Ectodermal cell (in vitro differentiated cells): ENCODE results near the gene AGXT2.

Source experiments
- H3K27ac ChIP-seq: 2 replicates; pipeline ENCODE4 v1.7.0; 2013; ENCODE audit warnings: mild to moderate bottlenecking, low read depth, low read length; ENCODE audit not compliant: insufficient read depth, poor library complexity, severe bottlenecking
- H3K27me3 ChIP-seq: 2 replicates; pipeline ENCODE4 v1.7.0; 2013; ENCODE audit warnings: mild to moderate bottlenecking, low read length; ENCODE audit not compliant: insufficient read depth, control insufficient read depth, poor library complexity, severe bottlenecking
- H3K36me3 ChIP-seq: one replicate; pipeline ENCODE4 v1.7.0; 2013; ENCODE audit warnings: low read length; ENCODE audit not compliant: control insufficient read depth, insufficient read depth
- H3K4me1 ChIP-seq: one replicate; pipeline ENCODE4 v1.7.0; 2013; ENCODE audit warnings: low read length; ENCODE audit not compliant: control insufficient read depth, insufficient read depth
- H3K4me3 ChIP-seq: 2 replicates; pipeline ENCODE4 v1.7.0; 2013; ENCODE audit warnings: low read depth, low read length, control low read depth; ENCODE audit not compliant: insufficient read depth
- H3K9me3 ChIP-seq: 2 replicates; pipeline ENCODE4 v1.7.0; 2013; ENCODE audit warnings: mild to moderate bottlenecking, low read length, moderate library complexity; ENCODE audit not compliant: control insufficient read depth
- WGBS, 2 experiments: methylation state at CpG; one replicate each; pipeline ENCODE4 v1.1.7; 2013; ENCODE audit warnings: missing lambda C conversion rate in 2 of 2; 5-methylcytosine and 5-hydroxymethylcytosine counted together

AGXT2 gene

GRCh38 chr5:35003018-35003957 lies 44.5 kb downstream of the AGXT2 start:
- H3K27ac ChIP-seq: no peak overlapping the region
- no peaks in the 10 kb centered on the region for H3K36me3 ChIP-seq
- H3K4me1 ChIP-seq: no peaks in the 10 kb centered on the region
- no peak overlapping the region for H3K4me3 ChIP-seq
- no peaks in the 10 kb centered on the region for H3K9me3 ChIP-seq
- 50 to 53% methylated on average over 16 to 18 of the region's 18 CpGs for WGBS, 2 experiments
- H3K27me3 ChIP-seq: no peaks in the 10 kb centered on the region

GRCh38 chr5:35002459-35002858 lies 45.3 kb downstream of the AGXT2 start:
- Histone ChIP-seq H3K4me3 (no peak overlapping the region), H3K9me3 (no peaks in the 10 kb centered on the region), H3K27me3 (no peaks in the 10 kb centered on the region), H3K4me1 (no peaks in the 10 kb centered on the region), H3K36me3 (no peaks in the 10 kb centered on the region), H3K27ac (no peak overlapping the region)
- 92 to 95% methylated on average over 6 of the region's 6 CpGs for WGBS, 2 experiments

GRCh38 chr5:35001842-35002241 lies 45.9 kb downstream of the AGXT2 start:
- WGBS, 2 experiments: 90 to 97% methylated on average over 2 to 3 of the region's 3 CpGs
- no peaks in the 10 kb centered on the region for H3K36me3 ChIP-seq
- no peaks in the 10 kb centered on the region for H3K27me3 ChIP-seq
- no peak overlapping the region for H3K4me3 ChIP-seq
- H3K9me3 ChIP-seq: no peaks in the 10 kb centered on the region
- H3K4me1 ChIP-seq: no peaks in the 10 kb centered on the region
- no peak overlapping the region for H3K27ac ChIP-seq

- 92 to 95% methylated on average over 4 to 5 of the region's 6 CpGs for WGBS, 2 experiments
- no peaks in the 10 kb centered on the region for H3K4me1 ChIP-seq
- no peak overlapping the region for H3K4me3 ChIP-seq
- H3K36me3 ChIP-seq: no peaks in the 10 kb centered on the region
- H3K27ac ChIP-seq: no peak overlapping the region
- H3K27me3 ChIP-seq: no peaks in the 10 kb centered on the region
- no peaks in the 10 kb centered on the region for H3K9me3 ChIP-seq
Measured at GRCh38 chr5:34998058-34998789, 49.5 kb downstream of the AGXT2 start.

- Histone ChIP-seq H3K27me3 (no peaks in the 10 kb centered on the region), H3K36me3 (no peaks in the 10 kb centered on the region), H3K27ac (no peak overlapping the region), H3K4me3 (no peak overlapping the region), H3K4me1 (no peaks in the 10 kb centered on the region), H3K9me3 (no peaks in the 10 kb centered on the region)
- WGBS, 2 experiments: 90 to 91% methylated on average over 2 of the region's 2 CpGs
Measured at GRCh38 chr5:34996261-34996660, 51.5 kb downstream of the AGXT2 start.

GRCh38 chr5:34993951-34994350 lies 53.8 kb downstream of the AGXT2 start:
- no peaks in the 10 kb centered on the region for H3K36me3 ChIP-seq
- no peaks in the 10 kb centered on the region for H3K4me1 ChIP-seq
- H3K27ac ChIP-seq: no peak overlapping the region
- H3K27me3 ChIP-seq: no peaks in the 10 kb centered on the region
- 92 to 96% methylated on average over 8 of the region's 8 CpGs for WGBS, 2 experiments
- no peak overlapping the region for H3K4me3 ChIP-seq
- H3K9me3 ChIP-seq: no peaks in the 10 kb centered on the region

- Histone ChIP-seq H3K9me3 (no peaks in the 10 kb centered on the region), H3K27me3 (no peaks in the 10 kb centered on the region), H3K4me3 (no peak overlapping the region), H3K36me3 (no peaks in the 10 kb centered on the region), H3K4me1 (no peaks in the 10 kb centered on the region), H3K27ac (no peak overlapping the region)
- 86 to 96% methylated on average over 2 of the region's 2 CpGs for WGBS, 2 experiments
Measured at GRCh38 chr5:34991486-34992238, 56.1 kb downstream of the AGXT2 start.

GRCh38 chr5:34986965-34987364 lies 60.8 kb downstream of the AGXT2 start:
- Histone ChIP-seq H3K4me3 (no peak overlapping the region), H3K9me3 (no peaks in the 10 kb centered on the region), H3K27ac (no peak overlapping the region), H3K4me1 (no peaks in the 10 kb centered on the region), H3K36me3 (no peaks in the 10 kb centered on the region), H3K27me3 (no peaks in the 10 kb centered on the region)
- 90 to 93% methylated on average over 1 of the region's 1 CpG for WGBS, 2 experiments

GRCh38 chr5:34982823-34983222 lies 64.9 kb downstream of the AGXT2 start:
- no peaks in the 10 kb centered on the region for H3K4me1 ChIP-seq
- H3K4me3 ChIP-seq: no peak overlapping the region
- no peaks in the 10 kb centered on the region for H3K9me3 ChIP-seq
- H3K36me3 ChIP-seq: no peaks in the 10 kb centered on the region
- no peak overlapping the region for H3K27ac ChIP-seq
- 86 to 97% methylated on average over 4 of the region's 4 CpGs for WGBS, 2 experiments
- H3K27me3 ChIP-seq: no peaks in the 10 kb centered on the region

- Histone ChIP-seq H3K4me3 (no peak overlapping the region), H3K36me3 (no peaks in the 10 kb centered on the region), H3K4me1 (no peaks in the 10 kb centered on the region), H3K27ac (no peak overlapping the region), H3K9me3 (no peaks in the 10 kb centered on the region), H3K27me3 (no peaks in the 10 kb centered on the region)
- 78 to 81% methylated on average over 4 of the region's 4 CpGs for WGBS, 2 experiments
Measured at GRCh38 chr5:34978681-34979080, 69.1 kb downstream of the AGXT2 start.
